ENCODE results near the gene SNU13.

DNA sequence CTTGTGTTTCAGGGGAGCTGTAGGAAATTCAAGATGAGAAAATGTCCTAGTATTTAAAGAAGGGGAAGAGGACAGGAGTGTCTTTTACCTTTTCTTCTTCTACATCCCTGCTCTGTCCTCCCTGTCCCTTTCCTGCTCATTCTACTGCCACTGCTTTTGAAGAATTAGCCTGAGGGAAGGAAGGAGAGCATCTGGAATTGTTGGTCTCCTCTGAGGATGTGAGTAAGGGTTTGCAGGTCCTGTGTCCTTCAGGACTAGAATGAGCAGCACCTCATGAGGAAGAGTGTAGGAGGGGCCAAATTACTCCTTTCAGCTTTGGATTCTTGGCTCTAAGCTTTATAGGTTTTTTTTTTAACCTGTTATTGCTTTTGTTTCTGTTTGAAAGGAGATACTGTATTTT, 24.2 kb downstream of the SNU13 start:
- no peak for TF ChIP-seq POLR2A (IDR thresholded peaks at IDR 0.05)
- TF ChIP-seq, protein P1, sequence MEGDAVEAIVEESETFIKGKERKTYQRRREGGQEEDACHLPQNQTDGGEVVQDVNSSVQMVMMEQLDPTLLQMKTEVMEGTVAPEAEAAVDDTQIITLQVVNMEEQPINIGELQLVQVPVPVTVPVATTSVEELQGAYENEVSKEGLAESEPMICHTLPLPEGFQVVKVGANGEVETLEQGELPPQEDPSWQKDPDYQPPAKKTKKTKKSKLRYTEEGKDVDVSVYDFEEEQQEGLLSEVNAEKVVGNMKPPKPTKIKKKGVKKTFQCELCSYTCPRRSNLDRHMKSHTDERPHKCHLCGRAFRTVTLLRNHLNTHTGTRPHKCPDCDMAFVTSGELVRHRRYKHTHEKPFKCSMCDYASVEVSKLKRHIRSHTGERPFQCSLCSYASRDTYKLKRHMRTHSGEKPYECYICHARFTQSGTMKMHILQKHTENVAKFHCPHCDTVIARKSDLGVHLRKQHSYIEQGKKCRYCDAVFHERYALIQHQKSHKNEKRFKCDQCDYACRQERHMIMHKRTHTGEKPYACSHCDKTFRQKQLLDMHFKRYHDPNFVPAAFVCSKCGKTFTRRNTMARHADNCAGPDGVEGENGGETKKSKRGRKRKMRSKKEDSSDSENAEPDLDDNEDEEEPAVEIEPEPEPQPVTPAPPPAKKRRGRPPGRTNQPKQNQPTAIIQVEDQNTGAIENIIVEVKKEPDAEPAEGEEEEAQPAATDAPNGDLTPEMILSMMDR (IDR thresholded peaks at IDR 0.05), result no peak
